Measurements from ENCODE around the gene CCDC93.
"Not testable (repeated sequence)": the region's sequence is repeated elsewhere in the genome, so short reads cannot be mapped to it uniquely, and the experiment has no call there.

CCDC93 gene

GRCh38 chr2:117957616-117958015 lies 56.3 kb downstream of the CCDC93 start:
- no peak for DNase-seq (ENCODE audit: low read depth in 1 of 2, low spot score in 1 of 2)

- DNase-seq (ENCODE audit: low read depth in 1 of 2, low spot score in 1 of 2) = no peak
These were observed 57.7 kb downstream of the CCDC93 start for GRCh38 chr2:117956036-117956796.

- no peak for DNase-seq (ENCODE audit: low read depth in 1 of 2, low spot score in 1 of 2)
These were observed 60.6 kb downstream of the CCDC93 start for GRCh38 chr2:117953231-117953630.

- DNase-seq (ENCODE audit: low read depth in 1 of 2, low spot score in 1 of 2) = no peak
These were observed 61.2 kb downstream of the CCDC93 start for GRCh38 chr2:117952701-117953100.

GRCh38 chr2:117952228-117952627 lies 61.6 kb downstream of the CCDC93 start:
- DNase-seq (ENCODE audit: low read depth in 1 of 2, low spot score in 1 of 2) = no peak

- DNase-seq (ENCODE audit: low read depth in 1 of 2, low spot score in 1 of 2) = no peak
These were observed 64.1 kb downstream of the CCDC93 start for GRCh38 chr2:117949806-117950205.

- DNase-seq (ENCODE audit: low read depth in 1 of 2, low spot score in 1 of 2) = no peak
These were observed 65.3 kb downstream of the CCDC93 start for GRCh38 chr2:117948615-117949014.

GRCh38 chr2:117945296-117945695 lies 68.6 kb downstream of the CCDC93 start:
- no peak for DNase-seq (ENCODE audit: low read depth in 1 of 2, low spot score in 1 of 2)

GRCh38 chr2:117944816-117945215 lies 69.1 kb downstream of the CCDC93 start:
- DNase-seq (ENCODE audit: low read depth in 1 of 2, low spot score in 1 of 2) = no peak

GRCh38 chr2:117943013-117943672 lies 70.7 kb downstream of the CCDC93 start:
- no peak for DNase-seq (ENCODE audit: low read depth in 1 of 2, low spot score in 1 of 2)

GRCh38 chr2:117942551-117942950 lies 71.3 kb downstream of the CCDC93 start:
- no peak for DNase-seq (ENCODE audit: low read depth in 1 of 2, low spot score in 1 of 2)

- no peak for DNase-seq (ENCODE audit: low read depth in 1 of 2, low spot score in 1 of 2)
These were observed 72.2 kb downstream of the CCDC93 start for GRCh38 chr2:117941693-117942092.

- DNase-seq (ENCODE audit: low read depth in 1 of 2, low spot score in 1 of 2) = no peak
These were observed 73.4 kb downstream of the CCDC93 start for GRCh38 chr2:117940436-117940835.

- DNase-seq (ENCODE audit: low read depth in 1 of 2, low spot score in 1 of 2) = no peak
These were observed 75.3 kb downstream of the CCDC93 start for GRCh38 chr2:117938611-117939010.

GRCh38 chr2:117936871-117937428 lies 76.9 kb downstream of the CCDC93 start:
- DNase-seq (ENCODE audit: low read depth in 1 of 2, low spot score in 1 of 2) = no peak

GRCh38 chr2:117935954-117936353 lies 77.9 kb downstream of the CCDC93 start:
- no peak for DNase-seq (ENCODE audit: low read depth in 1 of 2, low spot score in 1 of 2)

GRCh38 chr2:117935456-117935855 lies 78.4 kb downstream of the CCDC93 start:
- DNase-seq (ENCODE audit: low read depth in 1 of 2, low spot score in 1 of 2) = no peak

GRCh38 chr2:117933884-117934354 lies 80.0 kb downstream of the CCDC93 start:
- DNase-seq (ENCODE audit: low read depth in 1 of 2, low spot score in 1 of 2) = no peak

GRCh38 chr2:117931978-117932377 lies 81.9 kb downstream of the CCDC93 start:
- no peak for DNase-seq (ENCODE audit: low read depth in 1 of 2, low spot score in 1 of 2)

- no peak for DNase-seq (ENCODE audit: low read depth in 1 of 2, low spot score in 1 of 2)
These were observed 82.6 kb downstream of the CCDC93 start for GRCh38 chr2:117931266-117931665.

GRCh38 chr2:117930775-117931174 lies 83.1 kb downstream of the CCDC93 start:
- DNase-seq (ENCODE audit: low read depth in 1 of 2, low spot score in 1 of 2) = no peak

GRCh38 chr2:117923471-117923870 lies 90.4 kb downstream of the CCDC93 start:
- DNase-seq (ENCODE audit: low read depth in 1 of 2, low spot score in 1 of 2) = not testable (repeated sequence)
